GM23338 (cell line): ENCODE measurements around the gene CARD6. TPM values are rescaled to one million over a fixed set of nuclear protein-coding genes. Genes with fewer than 3 reads are reported as not detected.

Experiments used
- ATAC-seq: fragments of 200-7000 bp; cut with Tn5 transposase; 3 replicates; pipeline ENCODE4 v1.9.1; 2020
- DNase-seq: peaks from one replicate; pipeline ENCODE4 v3.0.0-alpha.2; 2015; ENCODE audit warnings: low spot score
- H2AFZ ChIP-seq: fragments of 200-600 bp; sonication (generic); 2 replicates; pipeline ENCODE4 v1.8.0; 2016; ENCODE audit warnings: antibody characterized with exemption, mild to moderate bottlenecking, moderate library complexity
- H3F3A ChIP-seq: fragments of 200-600 bp; sonication (generic); replicated peaks from 2 replicates; pipeline ENCODE4 v1.8.0; 2017; ENCODE audit warnings: antibody characterized with exemption, mixed run types, low read depth
- H3K27ac ChIP-seq: fragments of 200-600 bp; sonication (generic); 2 replicates; pipeline ENCODE4 v1.6.1; 2016; ENCODE audit warnings: low read depth
- H3K27me3 ChIP-seq: fragments of 200-600 bp; sonication (generic); 2 replicates; pipeline ENCODE4 v1.8.0; 2016; ENCODE audit warnings: mild to moderate bottlenecking, mixed run types, moderate library complexity; ENCODE audit not compliant: insufficient read depth
- H3K36me3 ChIP-seq: fragments of 200-600 bp; sonication (generic); 2 replicates; pipeline ENCODE4 v1.8.0; 2016; ENCODE audit warnings: mild to moderate bottlenecking; ENCODE audit not compliant: insufficient read depth
- H3K4me1 ChIP-seq: fragments of 200-600 bp; sonication (generic); 2 replicates; pipeline ENCODE4 v1.8.0; 2016; ENCODE audit warnings: mild to moderate bottlenecking, moderate library complexity; ENCODE audit not compliant: insufficient read depth
- H3K4me2 ChIP-seq: fragments of 200-600 bp; sonication (generic); 2 replicates; pipeline ENCODE4 v1.7.1; 2017; ENCODE audit warnings: mixed run types
- H3K4me3 ChIP-seq: fragments of 200-600 bp; sonication (generic); 2 replicates; pipeline ENCODE4 v1.6.1; 2016; ENCODE audit warnings: mixed run types
- H3K79me2 ChIP-seq: fragments of 200-600 bp; sonication (generic); replicated peaks from 2 replicates; pipeline ENCODE4 v1.8.0; 2017; ENCODE audit warnings: mild to moderate bottlenecking; ENCODE audit not compliant: insufficient read depth
- H3K9me2 ChIP-seq: fragments of 200-600 bp; sonication (generic); 2 replicates; pipeline ENCODE4 v1.8.0; 2017; ENCODE audit not compliant: insufficient read depth
- H4K20me1 ChIP-seq: fragments of 200-600 bp; sonication (generic); replicated peaks from 2 replicates; pipeline ENCODE4 v1.8.0; 2017; ENCODE audit warnings: mild to moderate bottlenecking; ENCODE audit not compliant: insufficient read depth
- H3K27ac Mint-ChIP-seq: 2 replicates; pipeline ENCODE4 v1.8.0; 2020; ENCODE audit warnings: inconsistent platforms, mild to moderate bottlenecking, moderate library complexity, mixed read lengths
- H3K27me3 Mint-ChIP-seq: 3 replicates; pipeline ENCODE4 v1.8.0; 2022; ENCODE audit warnings: low read depth, mild to moderate bottlenecking, moderate library complexity, mixed read lengths, inconsistent platforms; ENCODE audit not compliant: insufficient read depth, poor library complexity
- H3K36me3 Mint-ChIP-seq: 3 replicates; pipeline ENCODE4 v1.8.0; 2021; ENCODE audit warnings: low read depth, mild to moderate bottlenecking, inconsistent platforms, moderate library complexity, mixed read lengths
- H3K4me1 Mint-ChIP-seq: 3 replicates; pipeline ENCODE4 v1.8.0; 2020; ENCODE audit warnings: mild to moderate bottlenecking, inconsistent platforms, mixed read lengths
- H3K4me3 Mint-ChIP-seq: 3 replicates; pipeline ENCODE4 v1.8.0; 2021; ENCODE audit warnings: moderate library complexity, mild to moderate bottlenecking, inconsistent platforms, mixed read lengths
- H3K9me3 Mint-ChIP-seq: 3 replicates; pipeline ENCODE4 v1.8.0; 2020; ENCODE audit warnings: moderate library complexity, mild to moderate bottlenecking, inconsistent platforms, mixed read lengths
- CREB1 ChIP-seq: fragments of 250-450 bp; sonication (Bioruptor Pico); IDR thresholded peaks from 2 replicates; pipeline ENCODE4 v1.5.0; 2020; ENCODE audit warnings: low read depth, mild to moderate bottlenecking, moderate library complexity
- CTCF ChIP-seq, 2 experiments: fragments of 200-600 bp in 1 of 2; sonication (generic) in 1 of 2; conservative IDR thresholded peaks; 2 replicates each; pipeline versions ENCODE4 v1.5.1 to v1.6.1; 2016 to 2017; ENCODE audit warnings: antibody characterized with exemption in 2 of 2, low read depth in 2 of 2, mild to moderate bottlenecking in 2 of 2, moderate library complexity in 1 of 2
- ETS1 ChIP-seq: IDR thresholded peaks from 2 replicates; pipeline ENCODE4 v1.6.1; 2016; ENCODE audit warnings: antibody characterized with exemption
- EZH2 ChIP-seq: fragments of 200-600 bp; sonication (generic); IDR thresholded peaks from one replicate; pipeline ENCODE4 v1.8.0; 2017; ENCODE audit warnings: antibody characterized with exemption, mild to moderate bottlenecking, low read depth; ENCODE audit not compliant: unreplicated experiment
- EZH2phosphoT487 ChIP-seq: fragments of 200-600 bp; sonication (generic); IDR thresholded peaks from one replicate; pipeline ENCODE4 v1.8.1; 2018; ENCODE audit warnings: antibody characterized with exemption; ENCODE audit not compliant: unreplicated experiment
- JUNB ChIP-seq: IDR thresholded peaks from one replicate; pipeline ENCODE4 v1.6.1; 2016; ENCODE audit warnings: antibody characterized with exemption; ENCODE audit not compliant: unreplicated experiment
- NANOG ChIP-seq: IDR thresholded peaks from 2 replicates; pipeline ENCODE4 v1.6.1; 2016; ENCODE audit warnings: antibody characterized with exemption, borderline replicate concordance
- POLR2AphosphoS5 ChIP-seq: IDR thresholded peaks from 2 replicates; pipeline ENCODE4 v1.6.1; 2016; ENCODE audit warnings: antibody characterized with exemption, low read depth
- REST ChIP-seq: IDR thresholded peaks from one replicate; pipeline ENCODE4 v1.6.1; 2018; ENCODE audit warnings: antibody characterized with exemption; ENCODE audit not compliant: unreplicated experiment
- STAT1 ChIP-seq: IDR thresholded peaks from one replicate; pipeline ENCODE4 v1.6.1; 2016; ENCODE audit warnings: antibody characterized with exemption; ENCODE audit not compliant: unreplicated experiment
- ZNF114 ChIP-seq: fragments of 250-450 bp; sonication (Bioruptor Pico); IDR thresholded peaks from 2 replicates; pipeline ENCODE4 v1.5.0; 2020; ENCODE audit warnings: mild to moderate bottlenecking, moderate library complexity
- ZNF331 ChIP-seq: fragments of 250-450 bp; sonication (Bioruptor Pico); IDR thresholded peaks from 2 replicates; pipeline ENCODE4 v1.5.0; 2020; ENCODE audit warnings: low read depth, mild to moderate bottlenecking, moderate library complexity
- ZNF462 ChIP-seq: fragments of 250-450 bp; sonication (Bioruptor Pico); IDR thresholded peaks from 2 replicates; pipeline ENCODE4 v1.5.0; 2020; ENCODE audit warnings: mild to moderate bottlenecking, moderate library complexity
- polyA plus RNA-seq: library from polyadenylated mRNA; unstranded; fragments of >200 nt; fragmentation: Nextera tagmentation; extraction: Ambion mirVana; gene quantifications from 2 replicates; pipeline ENCODE4 v1.2.1, GENCODE V29; 2016
- total RNA-seq: library from RNA; depleted of rRNA; stranded (reverse); fragments of >200 nt; shearing (Covaris generic); gene quantifications from 2 replicates; pipeline ENCODE4 v1.2.3, GENCODE V29; 2014

Gene CARD6
- total and polyA plus RNA-seq, 2 experiments from 2014 or later, result 0.32 to 0.45 TPM

GRCh38 chr5:40904994-40905306 lies 63.8 kb downstream of the CARD6 start:
- Histone ChIP-seq H3K27me3 (no peaks in the 10 kb centered on the region), H2AFZ (no peak overlapping the region), H3K4me1 (0 out of 2 replicates have a peak, but pooled peaks cover 5% of the 10 kb centered on the region), H3K4me3 (no peak overlapping the region), H3K27ac (no peak overlapping the region), H3F3A (no peaks in the 10 kb centered on the region), H3K9me2 (0 out of 2 replicates have a peak, but pooled peaks cover 2% of the 10 kb centered on the region), H3K36me3 (no peaks in the 10 kb centered on the region), H4K20me1 (no peaks in the 10 kb centered on the region), H3K4me2 (no peak overlapping the region), H3K79me2 (no peaks in the 10 kb centered on the region)
- TF ChIP-seq CREB1, result no peak
- TF ChIP-seq NANOG, result no peak
- no peak for TF ChIP-seq POLR2AphosphoS5
- no peak for TF ChIP-seq ZNF331 (CRISPR knock-in tag)
- no peak for TF ChIP-seq ETS1
- TF ChIP-seq JUNB, result no peak
- TF ChIP-seq ZNF114 (CRISPR knock-in tag), result no peak
- no peak for TF ChIP-seq EZH2phosphoT487
- TF ChIP-seq REST, result no peak
- no peak for TF ChIP-seq CTCF (conservative IDR thresholded peaks at IDR 0.05; ENCODE audit: low read depth in 2 of 2)
- no peak for TF ChIP-seq EZH2
- no peak for TF ChIP-seq STAT1
- TF ChIP-seq ZNF462 (CRISPR knock-in tag), result no peak
- no peak overlapping the region for H3K27ac Mint-ChIP-seq
- peaks cover 16% of the 10 kb centered on the region for H3K4me1 Mint-ChIP-seq
- no peaks in the 10 kb centered on the region for H3K9me3 Mint-ChIP-seq
- ATAC-seq, result peak; percentile 28; the same call in 2 of the 3 replicates
- H3K4me3 Mint-ChIP-seq, result no peak overlapping the region
- H3K27me3 Mint-ChIP-seq, result no peaks in the 10 kb centered on the region
- no peaks in the 10 kb centered on the region for H3K36me3 Mint-ChIP-seq
- DNase-seq, result no peak
